HG02870 (cell line): Measurements from ENCODE around the gene SLC35A2.
"Not testable (repeated sequence)": the region's sequence is repeated elsewhere in the genome, so short reads cannot be mapped to it uniquely, and the experiment has no call there.

ENCODE experiments used
- ATAC-seq: cut with Tn5 transposase; IDR thresholded peaks from one replicate; pipeline ENCODE4 v1.9.1; 2021; ENCODE audit warnings: mild to moderate bottlenecking, moderate library complexity; ENCODE audit not compliant: unreplicated experiment

SLC35A2 gene

GRCh38 chrX:48903290-48903689 lies 8.2 kb downstream of the SLC35A2 start:
- no peak for ATAC-seq

GRCh38 chrX:48902776-48903175 lies 8.7 kb downstream of the SLC35A2 start:
- ATAC-seq = no peak

GRCh38 chrX:48902135-48902534 lies 9.3 kb downstream of the SLC35A2 start:
- ATAC-seq = no peak

GRCh38 chrX:48901069-48901468 lies 10.4 kb downstream of the SLC35A2 start:
- ATAC-seq = no peak

- ATAC-seq = no peak
These were observed 12.4 kb downstream of the SLC35A2 start for GRCh38 chrX:48899078-48899410.

GRCh38 chrX:48897625-48898306 lies 13.7 kb downstream of the SLC35A2 start, which contains the start of the genes PQBP1 and TIMM17B:
Gene PQBP1, plus strand, starts transcription at chrX:48897930. Its CDS starts 580 bp downstream, at chrX:48898510.
Gene TIMM17B, minus strand, starts transcription at chrX:48897768. Its CDS starts 19 bp downstream, at chrX:48897749.
- peak; percentile 86 for ATAC-seq

GRCh38 chrX:48897157-48897624 lies 14.3 kb downstream of the SLC35A2 start:
- peak; percentile 7 for ATAC-seq

- ATAC-seq = no peak
These were observed 14.8 kb downstream of the SLC35A2 start for GRCh38 chrX:48896611-48897011.

- no peak for ATAC-seq
These were observed 16.6 kb downstream of the SLC35A2 start for GRCh38 chrX:48894891-48895290.

- ATAC-seq = no peak
These were observed 17.7 kb downstream of the SLC35A2 start for GRCh38 chrX:48893556-48894348.

- ATAC-seq = no peak
These were observed 18.6 kb downstream of the SLC35A2 start for GRCh38 chrX:48892896-48893295.

- peak; percentile 83 for ATAC-seq
These were observed 19.8 kb downstream of the SLC35A2 start for GRCh38 chrX:48891402-48892288.

GRCh38 chrX:48890934-48891401 lies 20.5 kb downstream of the SLC35A2 start:
- ATAC-seq = peak; percentile 33

- no peak for ATAC-seq
These were observed 21.0 kb downstream of the SLC35A2 start for GRCh38 chrX:48890296-48890925.

GRCh38 chrX:48886586-48886985 lies 24.9 kb downstream of the SLC35A2 start:
- not testable (repeated sequence) for ATAC-seq

GRCh38 chrX:48883729-48884128 lies 27.7 kb downstream of the SLC35A2 start:
- ATAC-seq = no peak

- ATAC-seq = not testable (repeated sequence)
These were observed 34.5 kb downstream of the SLC35A2 start for GRCh38 chrX:48876944-48877343.

- not testable (repeated sequence) for ATAC-seq
These were observed 39.4 kb downstream of the SLC35A2 start for GRCh38 chrX:48872017-48872416.

GRCh38 chrX:48864210-48864609 lies 47.2 kb downstream of the SLC35A2 start:
- no peak for ATAC-seq

GRCh38 chrX:48854898-48855297 lies 56.5 kb downstream of the SLC35A2 start:
- no peak for ATAC-seq
